Endothelial cell of umbilical vein (primary cell): Measurements from ENCODE around the gene GALK2. TPM values are rescaled to one million over a fixed set of nuclear protein-coding genes. Genes with fewer than 3 reads are reported as not detected.

Source experiments
- BruUV-seq: library from RNA; stranded (reverse); fragments of 400-500 nt; replicated peaks from 2 replicates; lab custom pipeline; 2021; lab: Mats Ljungman, UMichigan
- CTCF ChIA-PET: fragments of 300-600, 350-600 bp; sonication (Branson Sonifier 250); formaldehyde crosslinking; loops from one replicate; lab custom pipeline; 2021; ENCODE audit warnings: antibody characterized with exemption, inconsistent platforms; lab: Charles Lee
- POLR2A ChIA-PET: fragments of 300-600, 350-600 bp; sonication (Branson Sonifier 250); formaldehyde crosslinking; loops from one replicate; lab custom pipeline; 2021; ENCODE audit warnings: antibody characterized with exemption, inconsistent platforms; lab: Charles Lee
- DNase-seq: peaks from one replicate; pipeline ENCODE4 v3.0.0-alpha.2; 2011; ENCODE audit warnings: low read depth, low spot score
- FAIRE-seq: peaks from 2 replicates; lab custom pipeline; 2011; peaks lifted over from hg19 to GRCh38; lab: Jason Lieb, UNC
- H2AFZ ChIP-seq: 2 replicates; pipeline ENCODE4 v1.6.0; 2012; ENCODE audit warnings: low read depth, low read length, control low read depth, inconsistent platforms
- H3K27ac ChIP-seq: 2 replicates; pipeline ENCODE4 v1.5.1; 2011; ENCODE audit warnings: low read depth, mild to moderate bottlenecking, control low read depth, low read length, moderate library complexity; ENCODE audit not compliant: insufficient read depth
- H3K27me3 ChIP-seq, 2 experiments: 2 replicates each; pipeline versions ENCODE4 v1.6.0 to v1.6.1; 2011; ENCODE audit warnings: low read length in 2 of 2, mixed read lengths in 1 of 2; ENCODE audit not compliant: control insufficient read depth in 2 of 2, insufficient read depth in 2 of 2
- H3K36me3 ChIP-seq, 2 experiments: 2 replicates in 1 of 2; 3 replicates in 1 of 2; pipeline ENCODE4 v1.5.1; 2011; ENCODE audit warnings: low read length in 2 of 2, mild to moderate bottlenecking in 1 of 2, moderate library complexity in 1 of 2; ENCODE audit not compliant: control insufficient read depth in 2 of 2, insufficient read depth in 2 of 2; ENCODE audit errors: extremely low read depth in 1 of 2
- H3K4me1 ChIP-seq: 3 replicates; pipeline ENCODE4 v1.5.1; 2011; ENCODE audit warnings: mild to moderate bottlenecking, low read length; ENCODE audit not compliant: control insufficient read depth, insufficient read depth; ENCODE audit errors: extremely low read depth
- H3K4me2 ChIP-seq: 2 replicates; pipeline ENCODE4 v1.6.1; 2011; ENCODE audit warnings: low read length, control low read depth, mixed read lengths; ENCODE audit not compliant: insufficient read depth
- H3K4me3 ChIP-seq, 3 experiments: fragments of 200-600 bp in 1 of 3; sonication (generic), shearing (Covaris generic) in 1 of 3; replicated peaks in 1 of 3; 2 replicates each; pipeline ENCODE4 v1.5.1; 2011 to 2016; ENCODE audit warnings: control low read depth in 3 of 3, low read length in 3 of 3, mild to moderate bottlenecking in 2 of 3, inconsistent platforms in 1 of 3, low read depth in 1 of 3, moderate library complexity in 1 of 3; ENCODE audit not compliant: insufficient read depth in 1 of 3
- H3K79me2 ChIP-seq: 2 replicates; pipeline ENCODE4 v1.6.0; 2012; ENCODE audit warnings: low read length, inconsistent platforms; ENCODE audit not compliant: control insufficient read depth, insufficient read depth
- H3K9ac ChIP-seq: replicated peaks from 2 replicates; pipeline ENCODE3; 2011; ENCODE audit warnings: low read length, control low read depth; ENCODE audit not compliant: insufficient read depth; ENCODE audit errors: extremely low read depth
- H3K9me1 ChIP-seq: replicated peaks from 3 replicates; pipeline ENCODE4 v1.6.0; 2011; ENCODE audit warnings: mild to moderate bottlenecking, low read length; ENCODE audit not compliant: control insufficient read depth, insufficient read depth; ENCODE audit errors: extremely low read depth
- H3K9me3 ChIP-seq: replicated peaks from 2 replicates; pipeline ENCODE4 v1.5.1; 2012; ENCODE audit warnings: low read length, inconsistent platforms; ENCODE audit not compliant: control insufficient read depth, insufficient read depth
- H4K20me1 ChIP-seq: replicated peaks from 2 replicates; pipeline ENCODE3; 2011; ENCODE audit warnings: mild to moderate bottlenecking, low read length; ENCODE audit not compliant: control insufficient read depth, insufficient read depth; ENCODE audit errors: extremely low read depth
- EZH2 ChIP-seq: IDR thresholded peaks from 2 replicates; pipeline ENCODE4 v1.6.1; 2012; ENCODE audit warnings: borderline replicate concordance, low read depth, mild to moderate bottlenecking, moderate library complexity, low read length, inconsistent platforms; ENCODE audit not compliant: severe bottlenecking
- FOS ChIP-seq: IDR thresholded peaks from 2 replicates; pipeline ENCODE4 v1.6.1; 2011; ENCODE audit warnings: mild to moderate bottlenecking, low read length, moderate library complexity, borderline replicate concordance; ENCODE audit not compliant: insufficient read depth
- GATA2 ChIP-seq: IDR thresholded peaks from 2 replicates; pipeline ENCODE4 v1.7.0; 2011; ENCODE audit warnings: low read depth, mild to moderate bottlenecking, moderate library complexity, mixed read lengths, low read length; ENCODE audit not compliant: insufficient read length, insufficient read depth
- JUN ChIP-seq: IDR thresholded peaks from 2 replicates; pipeline ENCODE4 v1.6.1; 2011; ENCODE audit warnings: borderline replicate concordance, low read depth; ENCODE audit not compliant: insufficient read length, insufficient read depth
- MYC ChIP-seq: IDR thresholded peaks from one replicate; pipeline ENCODE4 v1.6.1; 2011; ENCODE audit warnings: mild to moderate bottlenecking, low read depth, low read length
- POLR2A ChIP-seq: IDR thresholded peaks from 2 replicates; pipeline ENCODE4 v1.6.1; 2012; ENCODE audit warnings: low read depth, mild to moderate bottlenecking, control low read depth, low read length
- POLR2AphosphoS5 ChIP-seq: IDR thresholded peaks from 2 replicates; pipeline ENCODE4 v1.6.1; 2012; ENCODE audit warnings: low read depth, mild to moderate bottlenecking, control low read depth, low read length, moderate library complexity; ENCODE audit not compliant: insufficient read depth
- dilution Hi-C: fragments of 300-500 bp; cut with MboI; formaldehyde crosslinking; loops from one replicate; pipeline ENCODE4 v1.15.0; 2019; ENCODE audit warnings: low sequenced_read_pairs; ENCODE audit not compliant: extremely low pct_ligation_motif_present
- intact Hi-C: fragments of 100-400 bp; cut with micrococcal nuclease; formaldehyde crosslinking; loops from one replicate; pipeline ENCODE4 v1.10.0; 2022
- polyA plus RNA-seq, 4 experiments: library from polyadenylated mRNA; depleted of rRNA in 3 of 4; stranded (reverse) in 3 of 4; unstranded in 1 of 4; fragments of >200 nt; gene quantifications; 2 replicates each; pipeline versions ENCODE4 v1.2.1 to v1.2.3, GENCODE V29; 2011 to 2012; ENCODE audit warnings: missing spikeins in 1 of 4
- total RNA-seq: library from RNA; stranded (reverse); gene quantifications from 2 replicates; pipeline ENCODE4 v1.2.3, GENCODE V29; 2021
- TF ChIP-seq, protein P1 (sequence below): IDR thresholded peaks from 2 replicates; pipeline ENCODE4 v1.6.1; 2011; ENCODE audit not compliant: insufficient read depth, insufficient read length
- TF ChIP-seq, protein P2 (sequence below), 2 donors: IDR thresholded peaks; 1 replicate in 1 of 2; 2 replicates in 1 of 2; pipeline ENCODE4 v1.5.1; 2011; ENCODE audit warnings: low read length in 2 of 2, mild to moderate bottlenecking in 2 of 2, moderate library complexity in 2 of 2, control low read depth in 1 of 2, inconsistent platforms in 1 of 2, low read depth in 1 of 2; ENCODE audit not compliant: insufficient read depth in 1 of 2; ENCODE audit errors: extremely low read depth in 1 of 2

GALK2 gene
- total and polyA plus RNA-seq, 2 donors (not counting 3 experiments of a cell fraction or from before 2014, with no cell fraction given), result 19.9 to 31.3 TPM

GRCh38 chr15:49148298-49148697, 21.7 kb upstream of the GALK2 start:
- Histone ChIP-seq H3K27me3 (no peaks in the 10 kb centered on the region), H2AFZ (no peak overlapping the region), H3K79me2 (peaks cover 86% of the 10 kb centered on the region), H3K9ac (no peak overlapping the region), H3K4me1 (peaks cover 11% of the 10 kb centered on the region), H3K9me3 (no peaks in the 10 kb centered on the region), H3K4me2 (no peak overlapping the region), H3K9me1 (no peaks in the 10 kb centered on the region), H3K27ac (no peak overlapping the region), H3K36me3 (peaks cover 1 to 8% of the 10 kb centered on the region in 2 experiments), H4K20me1 (peaks cover 13% of the 10 kb centered on the region), H3K4me3 (no peak overlapping the region)
- dilution Hi-C loops, result no loop called here
- intact Hi-C loops, result no loop called here
- ChIA-PET POLR2A (no interaction called here), CTCF (interaction anchor here (1.8 to 5.2 kb wide), 2 partner anchors 173 to 289 kb away, joined by 6 to 181 read pairs; no protein-coding TSS in a partner anchor)
- no TSS peak for BruUV-seq
- peak; percentile 39 for DNase-seq
- no peak for TF ChIP-seq POLR2A
- TF ChIP-seq FOS, result no peak
- no peak for TF ChIP-seq MYC
- TF ChIP-seq, protein P1, sequence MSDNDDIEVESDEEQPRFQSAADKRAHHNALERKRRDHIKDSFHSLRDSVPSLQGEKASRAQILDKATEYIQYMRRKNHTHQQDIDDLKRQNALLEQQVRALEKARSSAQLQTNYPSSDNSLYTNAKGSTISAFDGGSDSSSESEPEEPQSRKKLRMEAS, result no peak
- no peak for TF ChIP-seq JUN
- TF ChIP-seq, protein P2, sequence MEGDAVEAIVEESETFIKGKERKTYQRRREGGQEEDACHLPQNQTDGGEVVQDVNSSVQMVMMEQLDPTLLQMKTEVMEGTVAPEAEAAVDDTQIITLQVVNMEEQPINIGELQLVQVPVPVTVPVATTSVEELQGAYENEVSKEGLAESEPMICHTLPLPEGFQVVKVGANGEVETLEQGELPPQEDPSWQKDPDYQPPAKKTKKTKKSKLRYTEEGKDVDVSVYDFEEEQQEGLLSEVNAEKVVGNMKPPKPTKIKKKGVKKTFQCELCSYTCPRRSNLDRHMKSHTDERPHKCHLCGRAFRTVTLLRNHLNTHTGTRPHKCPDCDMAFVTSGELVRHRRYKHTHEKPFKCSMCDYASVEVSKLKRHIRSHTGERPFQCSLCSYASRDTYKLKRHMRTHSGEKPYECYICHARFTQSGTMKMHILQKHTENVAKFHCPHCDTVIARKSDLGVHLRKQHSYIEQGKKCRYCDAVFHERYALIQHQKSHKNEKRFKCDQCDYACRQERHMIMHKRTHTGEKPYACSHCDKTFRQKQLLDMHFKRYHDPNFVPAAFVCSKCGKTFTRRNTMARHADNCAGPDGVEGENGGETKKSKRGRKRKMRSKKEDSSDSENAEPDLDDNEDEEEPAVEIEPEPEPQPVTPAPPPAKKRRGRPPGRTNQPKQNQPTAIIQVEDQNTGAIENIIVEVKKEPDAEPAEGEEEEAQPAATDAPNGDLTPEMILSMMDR (IDR thresholded peaks at IDR 0.05; ENCODE audit: extremely low read depth in 1 of 2, insufficient read depth in 1 of 2, low read depth in 1 of 2, low read length in 2 of 2), result no peak
- TF ChIP-seq POLR2AphosphoS5, result no peak
- TF ChIP-seq GATA2, result no peak
- TF ChIP-seq EZH2, result no peak
- FAIRE-seq, result no peak
